ENCODE results near the gene EIF4B.

DNA sequence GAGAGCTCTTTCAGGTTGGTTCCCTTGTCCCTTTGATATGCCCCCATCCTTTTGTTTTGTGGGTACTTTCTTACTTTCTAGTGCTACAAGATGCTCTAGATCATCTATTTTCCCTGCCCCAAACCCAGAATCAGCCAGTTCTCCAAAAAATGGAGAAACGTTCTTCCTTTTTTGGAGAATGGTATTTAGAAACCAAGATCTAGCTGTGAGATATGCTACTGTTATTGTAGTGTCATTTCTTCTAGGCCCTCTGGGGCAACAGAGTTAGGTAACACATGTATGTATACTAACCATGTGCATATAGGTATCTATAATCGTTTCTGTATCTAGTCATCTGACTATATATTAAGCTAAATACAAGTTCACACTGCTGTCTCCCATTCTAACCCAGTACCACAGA, 84.3 kb downstream of the EIF4B start:
- TF ChIP-seq, protein P1, sequence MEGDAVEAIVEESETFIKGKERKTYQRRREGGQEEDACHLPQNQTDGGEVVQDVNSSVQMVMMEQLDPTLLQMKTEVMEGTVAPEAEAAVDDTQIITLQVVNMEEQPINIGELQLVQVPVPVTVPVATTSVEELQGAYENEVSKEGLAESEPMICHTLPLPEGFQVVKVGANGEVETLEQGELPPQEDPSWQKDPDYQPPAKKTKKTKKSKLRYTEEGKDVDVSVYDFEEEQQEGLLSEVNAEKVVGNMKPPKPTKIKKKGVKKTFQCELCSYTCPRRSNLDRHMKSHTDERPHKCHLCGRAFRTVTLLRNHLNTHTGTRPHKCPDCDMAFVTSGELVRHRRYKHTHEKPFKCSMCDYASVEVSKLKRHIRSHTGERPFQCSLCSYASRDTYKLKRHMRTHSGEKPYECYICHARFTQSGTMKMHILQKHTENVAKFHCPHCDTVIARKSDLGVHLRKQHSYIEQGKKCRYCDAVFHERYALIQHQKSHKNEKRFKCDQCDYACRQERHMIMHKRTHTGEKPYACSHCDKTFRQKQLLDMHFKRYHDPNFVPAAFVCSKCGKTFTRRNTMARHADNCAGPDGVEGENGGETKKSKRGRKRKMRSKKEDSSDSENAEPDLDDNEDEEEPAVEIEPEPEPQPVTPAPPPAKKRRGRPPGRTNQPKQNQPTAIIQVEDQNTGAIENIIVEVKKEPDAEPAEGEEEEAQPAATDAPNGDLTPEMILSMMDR (conservative IDR thresholded peaks at IDR 0.05; ENCODE audit: low read depth in 2 of 2) = no peak
- no peak for TF ChIP-seq EZH2 (IDR thresholded peaks at IDR 0.05; ENCODE audit: low read depth, unreplicated experiment)
- no peak for TF ChIP-seq POLR2AphosphoS5 (IDR thresholded peaks at IDR 0.05; ENCODE audit: low read depth)
